HG02678 (cell line): ENCODE data around the gene DEPDC5.
"Not testable (repeated sequence)": the region's sequence is repeated elsewhere in the genome, so short reads cannot be mapped to it uniquely, and the experiment has no call there.

Experiments used
- ATAC-seq: cut with Tn5 transposase; IDR thresholded peaks from one replicate; pipeline ENCODE4 v1.9.1; 2021; ENCODE audit warnings: mild to moderate bottlenecking, moderate library complexity; ENCODE audit not compliant: unreplicated experiment

Gene DEPDC5

GRCh38 chr22:31813898-31814297 is 60.1 kb downstream of the DEPDC5 start:
- ATAC-seq = not testable (repeated sequence)

- ATAC-seq = no peak
Observed at GRCh38 chr22:31814942-31815341, 61.1 kb downstream of the DEPDC5 start.

DNA sequence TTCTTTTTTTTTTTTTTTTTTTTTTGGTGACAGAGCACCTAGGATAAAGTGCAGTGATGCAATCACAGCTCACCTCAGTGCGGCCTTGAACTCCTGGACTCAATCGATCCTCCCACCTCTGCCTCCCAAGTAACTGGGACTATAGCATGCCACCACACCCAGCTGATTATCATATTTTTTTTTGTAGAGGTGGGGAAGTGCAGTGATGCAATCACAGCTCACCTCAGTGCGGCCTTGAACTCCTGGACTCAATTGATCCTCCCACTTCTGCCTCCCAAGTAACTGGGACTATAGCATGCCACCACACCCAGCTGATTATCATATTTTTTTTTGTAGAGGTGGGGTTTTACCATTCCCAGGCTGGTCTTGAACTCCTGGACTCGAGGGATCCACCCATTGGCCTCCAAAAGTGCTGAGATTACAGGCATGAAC is 61.6 kb downstream of the DEPDC5 start:
- ATAC-seq = not testable (repeated sequence)

DNA sequence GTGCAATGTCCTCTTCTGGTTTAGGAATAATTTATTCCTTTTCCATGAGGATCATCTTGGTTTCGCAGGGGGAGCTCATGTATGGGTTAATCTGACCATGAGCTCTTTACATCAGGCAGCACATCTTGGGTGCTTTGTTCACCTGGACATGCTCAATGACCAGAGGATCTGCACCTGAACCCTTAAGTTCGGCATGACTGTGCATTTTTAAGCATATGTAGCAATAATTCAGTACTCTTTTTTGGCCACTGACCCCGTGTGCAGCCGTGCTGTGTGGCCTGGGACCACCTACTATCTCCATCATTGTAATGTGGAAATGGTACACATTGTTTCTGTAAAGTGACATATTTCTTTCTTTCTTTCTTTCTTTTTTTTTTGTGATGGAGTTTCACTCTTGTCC is 62.9 kb downstream of the DEPDC5 start:
- no peak for ATAC-seq

DNA sequence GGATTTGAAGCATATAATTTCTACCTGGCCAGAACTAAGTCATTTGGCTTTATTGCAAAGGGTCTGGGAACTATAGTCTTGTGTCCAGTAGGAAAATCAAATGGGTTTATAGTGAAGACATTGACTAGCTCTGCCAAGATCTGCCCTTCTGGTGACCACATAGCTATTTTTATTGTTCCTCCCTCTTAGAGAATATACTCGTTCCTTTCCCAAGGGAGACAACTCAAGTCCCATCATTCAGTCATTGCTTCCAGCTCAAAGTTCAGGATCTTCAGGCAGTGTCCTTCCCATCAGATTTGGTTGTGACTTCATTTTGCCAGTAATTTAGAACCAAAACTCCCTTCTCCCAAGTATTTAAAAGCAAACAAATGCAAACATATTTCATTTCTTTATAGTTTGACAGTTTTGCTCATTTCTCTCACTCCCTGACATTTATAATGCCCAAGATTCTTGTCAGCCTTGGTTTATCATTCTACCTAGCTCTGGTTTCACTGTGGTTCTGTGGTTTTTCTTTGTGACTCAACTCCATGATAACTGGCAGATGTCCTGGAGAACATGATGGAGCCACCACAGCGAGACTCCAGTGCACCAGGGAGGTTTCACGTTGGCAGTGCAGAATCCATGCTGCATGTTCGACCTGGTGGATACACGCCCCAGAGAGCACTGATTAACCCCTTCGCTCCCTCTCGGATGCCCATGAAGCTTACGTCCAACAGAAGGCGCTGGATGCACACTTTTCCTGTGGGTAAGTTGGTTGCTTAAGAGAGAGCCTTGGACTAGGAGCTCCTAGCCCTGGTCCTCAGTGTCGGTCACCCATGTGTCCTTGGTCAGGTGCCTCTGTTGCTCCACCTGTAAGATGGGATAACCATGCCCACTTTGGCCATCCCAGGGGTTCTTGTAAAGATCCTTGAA is 64.9 kb downstream of the DEPDC5 start:
- ATAC-seq = no peak

DNA sequence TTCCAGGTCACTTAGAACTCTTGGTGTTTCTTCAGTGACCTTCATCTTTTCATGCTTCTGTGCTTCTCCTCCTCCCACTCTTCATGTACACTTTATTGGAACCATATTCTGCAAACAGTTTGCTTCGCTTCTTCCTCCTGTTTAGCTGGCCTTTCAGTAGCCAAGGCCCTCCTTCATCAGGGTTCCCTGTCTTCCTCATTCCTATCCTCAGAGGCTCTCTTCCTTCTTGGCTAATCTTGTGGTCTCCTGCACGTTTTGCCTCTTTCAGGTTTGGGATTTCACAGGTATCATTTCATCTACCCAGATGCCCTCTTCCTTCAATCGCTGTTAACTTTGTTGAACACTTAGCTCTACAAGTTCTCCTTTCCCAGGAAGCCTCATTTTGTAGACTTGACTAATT is 66.8 kb downstream of the DEPDC5 start:
- ATAC-seq = no peak

GRCh38 chr22:31821572-31821971 is 67.8 kb downstream of the DEPDC5 start:
- no peak for ATAC-seq

DNA sequence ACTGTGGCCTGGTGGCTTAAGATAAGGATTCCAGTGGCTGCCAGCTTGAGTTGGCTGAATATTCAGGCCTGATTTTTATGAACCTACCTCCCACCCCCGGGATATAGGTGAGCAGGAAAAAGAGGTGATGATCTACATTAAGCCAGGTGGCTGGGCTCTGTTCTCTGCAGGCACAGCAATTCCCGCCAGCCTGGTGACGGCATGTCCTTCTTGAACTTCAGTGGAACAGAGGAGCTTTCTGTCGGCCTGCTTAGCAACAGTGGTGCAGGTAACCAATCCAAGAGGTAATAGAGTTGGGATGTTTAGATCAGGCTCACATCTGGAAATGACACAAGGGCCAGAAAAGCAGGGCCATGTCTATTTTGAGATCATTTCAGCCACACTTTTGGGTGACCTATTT is 68.7 kb downstream of the DEPDC5 start:
- no peak for ATAC-seq

DNA sequence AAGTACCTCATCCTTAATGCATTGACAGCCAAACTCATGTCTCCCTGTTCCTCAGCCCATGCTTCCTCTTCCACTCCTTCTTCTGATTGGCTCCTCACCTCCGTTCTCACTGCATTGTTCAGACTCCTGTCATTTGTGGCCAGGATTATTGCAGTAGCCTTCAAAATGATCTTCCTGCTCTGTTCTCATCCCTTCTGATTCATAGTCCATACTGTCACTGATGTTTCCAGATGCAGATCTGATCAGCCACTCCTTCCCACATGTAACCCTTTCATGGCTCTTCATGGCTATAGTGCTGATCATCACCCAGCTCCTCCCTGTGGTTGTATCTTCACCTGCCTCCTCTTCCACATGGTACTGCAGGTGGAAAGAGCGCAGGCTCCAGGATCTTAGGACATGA is 71.7 kb downstream of the DEPDC5 start:
- no peak for ATAC-seq

DNA sequence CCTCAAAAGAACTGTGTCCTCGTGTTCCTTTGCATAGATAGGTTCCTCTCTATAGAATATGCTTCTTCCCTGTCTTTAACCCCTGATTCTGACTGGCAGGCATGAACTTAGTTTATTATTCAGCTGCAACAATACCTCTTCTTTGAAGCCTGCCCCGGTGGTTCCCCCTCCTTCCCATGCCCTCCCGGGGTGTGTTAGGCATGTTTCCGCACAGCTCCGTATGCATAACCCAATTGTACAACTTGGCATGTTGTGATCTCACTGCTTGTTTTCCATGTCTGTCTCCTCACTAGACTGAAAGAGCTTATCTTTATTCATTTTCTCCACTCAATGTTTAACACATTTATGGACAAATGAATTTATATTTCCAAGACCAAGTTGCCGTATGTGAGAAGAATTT is 72.6 kb downstream of the DEPDC5 start:
- no peak for ATAC-seq

GRCh38 chr22:31828739-31829138 is 74.9 kb downstream of the DEPDC5 start:
- ATAC-seq = no peak

DNA sequence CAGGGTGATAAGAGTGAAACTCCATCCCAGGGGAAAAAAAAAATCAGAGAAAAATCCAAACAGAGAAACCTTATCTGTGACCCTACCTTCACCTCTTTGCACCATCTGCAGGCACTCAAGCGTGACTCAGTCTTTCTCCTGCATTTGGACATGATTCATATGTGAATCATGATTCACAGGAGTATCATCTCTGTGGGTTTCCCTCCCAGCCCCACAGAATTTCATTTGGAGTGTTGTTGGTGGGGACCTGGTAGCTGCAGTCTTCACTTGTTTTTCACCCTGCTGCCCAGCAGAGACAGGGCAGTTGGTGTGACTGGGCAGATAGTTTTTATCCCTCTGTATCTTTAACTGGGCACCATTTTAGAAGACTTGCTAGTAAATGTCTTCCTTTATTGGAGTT is 75.7 kb downstream of the DEPDC5 start:
- no peak for ATAC-seq

GRCh38 chr22:31830721-31831070 is 76.9 kb downstream of the DEPDC5 start:
- no peak for ATAC-seq

DNA sequence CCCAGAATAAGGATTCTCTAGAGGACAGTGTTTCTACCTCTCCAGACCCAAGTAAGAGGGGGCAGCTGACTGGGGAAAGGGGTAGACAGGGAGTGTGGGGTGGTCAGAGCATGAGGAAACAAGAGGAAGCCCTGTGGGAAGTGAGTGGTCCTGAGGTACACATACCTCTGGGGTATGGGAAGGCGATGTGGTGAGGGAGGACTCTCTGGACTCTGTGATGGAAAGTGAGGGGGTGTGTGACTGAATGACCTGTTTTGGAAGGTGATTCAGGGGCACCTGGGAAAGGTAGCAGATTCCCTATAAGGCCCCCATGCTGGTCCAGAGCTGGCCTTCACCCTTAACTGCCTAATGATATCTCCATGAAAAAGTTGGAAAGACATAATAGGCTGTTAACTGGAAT is 80.1 kb downstream of the DEPDC5 start:
- no peak for ATAC-seq

DNA sequence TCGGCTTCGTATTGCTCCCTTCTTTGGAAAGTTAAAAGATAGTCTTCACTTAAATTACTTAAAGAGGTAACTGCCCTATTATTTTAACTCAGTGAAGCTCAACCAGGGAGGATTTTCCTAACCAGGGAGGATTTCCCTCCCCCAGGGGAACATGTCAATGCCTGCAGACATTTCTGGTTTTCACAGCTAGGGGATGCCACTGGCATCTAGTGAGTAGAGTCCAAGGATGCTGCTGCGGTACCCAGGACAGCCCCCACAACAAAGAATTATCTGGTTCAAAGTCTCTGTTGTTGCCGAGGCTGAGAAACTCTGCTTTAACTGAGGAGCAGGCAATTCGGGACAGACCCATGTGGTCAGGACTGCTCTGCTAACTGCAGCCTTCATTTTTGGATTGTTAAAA is 82.2 kb downstream of the DEPDC5 start:
- ATAC-seq = no peak

GRCh38 chr22:31838917-31839316 is 85.1 kb downstream of the DEPDC5 start:
- ATAC-seq = no peak

- ATAC-seq = no peak
Observed at GRCh38 chr22:31839986-31840385, 86.2 kb downstream of the DEPDC5 start.

DNA sequence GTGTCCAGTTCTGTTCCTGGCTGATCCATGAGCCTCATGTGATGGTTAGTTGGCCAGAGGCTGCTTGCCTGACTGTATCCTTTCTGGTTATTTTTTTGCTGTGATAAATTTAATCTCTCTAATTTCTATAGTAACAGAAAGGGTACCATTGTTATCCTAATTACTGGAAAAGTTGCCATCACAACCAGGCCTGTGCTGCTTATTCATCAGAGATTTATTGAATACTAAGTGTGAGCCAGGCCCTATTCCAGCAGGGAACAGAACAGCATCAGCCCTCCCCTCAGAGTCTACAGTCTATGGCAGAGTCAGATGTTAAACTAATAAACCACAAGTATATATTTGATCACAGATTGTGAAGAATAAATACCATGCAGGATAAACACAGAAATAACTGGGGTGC is 86.8 kb downstream of the DEPDC5 start:
- ATAC-seq = no peak

DNA sequence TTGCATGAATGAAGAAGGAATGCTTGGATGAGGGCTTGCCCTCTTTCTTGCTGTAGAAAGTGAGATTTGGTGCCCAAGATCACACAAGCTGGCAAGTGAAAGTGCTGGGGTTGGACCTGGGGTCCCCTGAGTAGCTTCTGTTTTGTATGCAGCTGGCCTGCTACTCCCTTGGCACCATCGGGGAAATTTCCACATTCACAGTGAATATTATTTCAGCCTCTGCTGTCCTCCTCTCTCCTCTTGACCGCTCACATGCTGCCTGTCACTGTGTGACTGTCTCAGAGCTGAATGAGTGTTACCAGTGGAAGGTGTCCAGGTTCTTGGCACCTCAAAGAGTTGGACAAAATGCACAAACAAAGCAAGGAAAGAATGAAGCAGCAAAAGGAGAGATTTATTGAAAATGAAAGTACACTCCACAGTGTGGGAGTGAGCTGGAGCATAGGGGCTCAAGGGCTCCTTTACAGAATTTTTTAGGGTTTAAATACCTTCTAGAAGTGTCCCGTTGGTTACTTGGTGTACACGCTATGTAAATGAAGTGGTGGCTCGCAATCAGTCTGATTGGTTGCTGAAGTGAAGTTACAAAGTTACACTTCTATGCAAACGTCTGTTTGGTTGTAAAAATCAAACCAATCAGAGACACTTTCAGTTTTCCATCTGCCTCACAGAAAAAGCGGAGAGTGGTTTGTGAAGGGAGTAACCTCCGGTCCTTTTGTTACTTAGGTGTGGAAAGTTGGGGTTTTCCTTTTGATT is 87.4 kb downstream of the DEPDC5 start:
- no peak for ATAC-seq

DNA sequence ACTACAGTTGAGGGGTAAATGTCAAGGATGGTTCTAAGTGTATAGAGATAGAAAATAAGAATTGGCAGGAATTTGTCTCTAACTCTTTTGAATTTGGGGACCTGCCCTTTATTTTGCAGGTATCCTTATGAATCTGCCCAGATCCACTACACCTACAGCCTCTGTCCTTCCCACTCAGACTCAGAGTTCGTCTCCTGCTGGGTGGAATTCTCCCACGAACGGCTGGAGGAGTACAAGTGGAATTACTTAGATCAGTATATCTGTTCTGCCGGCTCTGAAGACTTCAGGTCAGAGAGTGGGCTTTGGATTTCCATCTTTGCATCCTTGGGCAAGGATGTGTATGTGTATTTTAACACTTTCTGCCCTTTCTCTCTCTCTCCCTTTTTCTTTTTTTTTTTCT is 89.7 kb downstream of the DEPDC5 start:
- no peak for ATAC-seq

DNA sequence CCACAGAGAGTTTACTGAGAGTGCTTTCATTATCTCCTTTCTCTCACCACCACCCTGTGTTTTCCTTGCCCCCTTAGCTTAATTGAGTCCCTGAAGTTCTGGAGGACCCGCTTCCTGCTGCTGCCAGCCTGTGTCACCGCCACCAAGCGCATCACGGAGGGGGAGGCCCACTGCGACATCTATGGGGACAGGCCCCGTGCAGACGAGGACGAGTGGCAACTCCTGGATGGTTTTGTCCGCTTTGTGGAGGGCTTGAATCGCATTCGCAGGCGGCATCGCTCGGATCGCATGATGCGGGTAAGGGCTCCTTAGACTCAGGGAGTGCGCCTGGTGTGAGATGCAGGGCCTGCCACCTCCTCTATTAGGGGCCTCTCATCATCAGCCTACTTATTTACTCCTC is 91.1 kb downstream of the DEPDC5 start:
- ATAC-seq = no peak
